Measurements from ENCODE around the gene SLC66A3.

Gene SLC66A3

DNA sequence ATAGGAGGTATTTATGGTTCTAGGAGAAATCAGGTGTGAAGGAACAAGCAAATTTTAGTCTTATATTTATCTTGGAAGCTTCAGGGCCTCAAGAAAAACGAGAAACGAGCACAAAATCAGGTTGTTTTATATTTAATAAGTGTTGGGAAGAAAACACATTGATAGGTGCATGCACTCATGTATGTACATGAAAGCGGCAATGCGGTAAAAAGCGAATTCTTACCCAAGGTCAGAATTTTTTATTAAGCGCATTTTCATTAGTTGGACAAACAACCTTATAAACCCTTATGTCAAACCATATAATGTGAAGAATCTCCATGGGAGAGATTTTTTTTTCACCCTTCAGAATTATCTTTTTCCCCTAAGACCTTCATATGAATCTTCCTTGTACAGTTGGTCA, 25.4 kb downstream of the SLC66A3 start:
- Mint-ChIP-seq H3K9me3 (no peaks in the 10 kb centered on the region), H3K27me3 (ENCODE audit: low read depth, poor library complexity) (peaks cover 4% of the 10 kb centered on the region), H3K36me3 (ENCODE audit: low read depth) (peaks cover 30% of the 10 kb centered on the region), H3K4me1 (no peaks in the 10 kb centered on the region), H3K27ac (no peak overlapping the region), H3K4me3 (no peak overlapping the region)
- TF ChIP-seq, protein P1, sequence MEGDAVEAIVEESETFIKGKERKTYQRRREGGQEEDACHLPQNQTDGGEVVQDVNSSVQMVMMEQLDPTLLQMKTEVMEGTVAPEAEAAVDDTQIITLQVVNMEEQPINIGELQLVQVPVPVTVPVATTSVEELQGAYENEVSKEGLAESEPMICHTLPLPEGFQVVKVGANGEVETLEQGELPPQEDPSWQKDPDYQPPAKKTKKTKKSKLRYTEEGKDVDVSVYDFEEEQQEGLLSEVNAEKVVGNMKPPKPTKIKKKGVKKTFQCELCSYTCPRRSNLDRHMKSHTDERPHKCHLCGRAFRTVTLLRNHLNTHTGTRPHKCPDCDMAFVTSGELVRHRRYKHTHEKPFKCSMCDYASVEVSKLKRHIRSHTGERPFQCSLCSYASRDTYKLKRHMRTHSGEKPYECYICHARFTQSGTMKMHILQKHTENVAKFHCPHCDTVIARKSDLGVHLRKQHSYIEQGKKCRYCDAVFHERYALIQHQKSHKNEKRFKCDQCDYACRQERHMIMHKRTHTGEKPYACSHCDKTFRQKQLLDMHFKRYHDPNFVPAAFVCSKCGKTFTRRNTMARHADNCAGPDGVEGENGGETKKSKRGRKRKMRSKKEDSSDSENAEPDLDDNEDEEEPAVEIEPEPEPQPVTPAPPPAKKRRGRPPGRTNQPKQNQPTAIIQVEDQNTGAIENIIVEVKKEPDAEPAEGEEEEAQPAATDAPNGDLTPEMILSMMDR (IDR thresholded peaks at IDR 0.05): no peak
- no peak for DNase-seq

DNA sequence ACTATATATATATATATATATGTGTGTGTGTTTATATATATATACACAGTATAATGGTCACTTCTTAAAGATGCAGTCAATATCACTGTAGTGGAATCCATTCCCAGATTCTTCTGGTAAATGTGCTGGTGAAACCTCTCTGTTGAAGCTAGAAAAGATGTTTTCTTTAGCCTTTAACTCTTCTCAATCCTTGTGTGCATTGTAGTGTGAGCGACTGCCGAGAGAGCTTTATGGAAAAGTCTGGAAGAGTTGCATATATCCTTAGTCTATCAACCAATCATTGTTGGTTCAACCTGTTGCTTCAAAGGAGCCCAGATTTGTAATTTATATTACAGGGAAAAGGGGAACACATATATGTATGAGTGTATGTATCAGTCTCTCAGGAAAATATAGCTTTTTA, 27.7 kb downstream of the SLC66A3 start:
- no peaks in the 10 kb centered on the region for H3K27me3 Mint-ChIP-seq (ENCODE audit: low read depth, poor library complexity)
- H3K9me3 Mint-ChIP-seq: no peaks in the 10 kb centered on the region
- no peaks in the 10 kb centered on the region for H3K4me1 Mint-ChIP-seq
- TF ChIP-seq, protein P1 (IDR thresholded peaks at IDR 0.05): no peak
- H3K4me3 Mint-ChIP-seq: no peak overlapping the region
- H3K27ac Mint-ChIP-seq: peak overlapping the region; percentile 17
- peaks cover 31% of the 10 kb centered on the region for H3K36me3 Mint-ChIP-seq (ENCODE audit: low read depth)
- no peak for DNase-seq

DNA sequence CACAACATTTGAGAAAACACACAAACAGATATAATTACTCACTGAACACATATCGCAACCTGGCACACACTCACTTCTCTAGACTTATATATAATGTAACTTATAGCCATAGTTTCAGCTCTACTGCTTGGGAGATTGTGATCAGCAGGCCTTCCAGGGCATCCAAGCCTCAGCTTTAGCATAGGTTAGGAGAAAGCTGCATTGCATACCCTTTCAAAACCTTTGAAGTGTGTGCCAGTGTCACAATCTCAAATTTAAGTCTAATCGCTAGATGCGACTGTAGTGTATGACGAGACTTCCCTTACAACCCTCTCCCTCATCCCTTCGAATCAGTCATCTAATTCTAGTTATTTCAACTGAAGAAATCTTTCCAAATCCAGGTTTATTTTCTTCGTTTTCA, 30.9 kb downstream of the SLC66A3 start:
- Mint-ChIP-seq H3K27me3 (ENCODE audit: low read depth, poor library complexity) (no peaks in the 10 kb centered on the region), H3K4me1 (no peaks in the 10 kb centered on the region), H3K27ac (peak overlapping the region; percentile 53), H3K36me3 (ENCODE audit: low read depth) (peaks cover 50% of the 10 kb centered on the region), H3K4me3 (no peak overlapping the region), H3K9me3 (no peaks in the 10 kb centered on the region)
- no peak for DNase-seq
- TF ChIP-seq, protein P1 (IDR thresholded peaks at IDR 0.05): no peak

DNA sequence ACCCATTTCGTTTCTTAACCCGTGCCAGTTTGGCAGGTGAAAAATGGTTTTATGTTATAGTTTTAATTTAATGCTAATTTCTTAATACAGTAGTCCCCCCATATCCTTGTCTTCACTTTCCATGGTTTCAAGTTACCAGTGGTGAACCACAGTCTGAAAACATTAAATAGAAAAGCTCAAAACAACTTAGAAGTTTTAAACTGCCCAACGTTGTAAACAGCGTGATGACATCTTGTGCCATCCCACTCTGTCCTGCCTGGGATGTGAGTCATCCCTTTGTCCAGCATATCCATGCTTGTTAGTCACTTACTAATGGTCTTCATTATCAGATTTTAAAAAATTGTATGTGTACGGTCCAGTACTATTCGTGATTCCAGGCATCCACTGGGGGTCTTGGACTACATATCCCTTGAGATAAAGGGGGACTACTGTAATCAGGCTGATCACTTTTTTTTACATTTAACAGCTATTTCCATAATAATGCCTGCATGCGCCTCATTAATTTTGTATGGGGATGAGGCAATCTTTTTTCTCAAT, 31.9 kb downstream of the SLC66A3 start:
- no peaks in the 10 kb centered on the region for H3K27me3 Mint-ChIP-seq (ENCODE audit: low read depth, poor library complexity)
- no peaks in the 10 kb centered on the region for H3K9me3 Mint-ChIP-seq
- H3K4me1 Mint-ChIP-seq: no peaks in the 10 kb centered on the region
- H3K36me3 Mint-ChIP-seq (ENCODE audit: low read depth): peaks cover 49% of the 10 kb centered on the region
- H3K4me3 Mint-ChIP-seq: no peak overlapping the region
- H3K27ac Mint-ChIP-seq: peak overlapping the region; percentile 53
- no peak for DNase-seq
- TF ChIP-seq, protein P1 (IDR thresholded peaks at IDR 0.05): no peak

DNA sequence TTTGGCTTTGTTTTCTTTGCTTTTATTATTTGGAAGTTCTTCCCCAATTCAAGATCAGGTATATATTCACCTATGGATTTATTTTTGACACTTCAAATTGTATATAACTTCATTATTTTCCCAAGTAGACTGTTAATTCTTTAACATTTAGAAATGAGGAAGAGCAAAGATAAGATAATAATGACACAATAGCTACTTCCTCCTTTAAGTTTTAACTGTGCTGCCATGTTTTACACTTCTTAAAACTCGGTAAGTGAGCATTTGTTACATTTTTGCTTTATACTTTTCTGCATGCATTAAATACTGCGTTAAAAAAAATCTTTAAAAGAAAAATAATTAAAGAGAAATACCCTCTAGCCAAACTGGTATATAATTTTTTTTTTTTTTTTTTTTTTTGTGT, 32.5 kb downstream of the SLC66A3 start:
- peaks cover 50% of the 10 kb centered on the region for H3K36me3 Mint-ChIP-seq (ENCODE audit: low read depth)
- TF ChIP-seq, protein P1 (IDR thresholded peaks at IDR 0.05): no peak
- DNase-seq: no peak
- no peaks in the 10 kb centered on the region for H3K9me3 Mint-ChIP-seq
- H3K4me3 Mint-ChIP-seq: no peak overlapping the region
- no peaks in the 10 kb centered on the region for H3K27me3 Mint-ChIP-seq (ENCODE audit: low read depth, poor library complexity)
- H3K4me1 Mint-ChIP-seq: no peaks in the 10 kb centered on the region
- H3K27ac Mint-ChIP-seq: no peak overlapping the region

DNA sequence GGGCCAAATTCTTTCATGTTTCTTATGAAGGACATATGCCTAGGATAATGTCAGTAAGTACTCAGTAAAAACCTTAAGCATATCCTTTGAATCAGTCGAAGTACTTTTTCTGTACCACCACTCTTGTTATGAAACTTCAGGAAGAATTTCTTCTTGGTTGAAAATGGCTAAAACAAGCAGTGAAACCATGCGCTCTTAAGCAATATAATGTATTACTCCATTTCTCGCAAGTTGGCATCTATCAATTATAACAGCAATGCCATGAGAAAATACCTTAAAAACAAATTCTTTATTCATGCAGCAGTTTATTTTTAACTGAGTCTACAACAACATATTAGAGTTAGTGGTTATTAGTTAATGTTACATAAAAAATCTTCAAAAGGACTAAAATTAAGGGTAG, 41.0 kb downstream of the SLC66A3 start:
- Mint-ChIP-seq H3K9me3 (no peaks in the 10 kb centered on the region), H3K27ac (peak overlapping the region; percentile 86), H3K27me3 (ENCODE audit: low read depth, poor library complexity) (no peaks in the 10 kb centered on the region), H3K4me1 (no peaks in the 10 kb centered on the region), H3K36me3 (ENCODE audit: low read depth) (peaks cover 50% of the 10 kb centered on the region), H3K4me3 (no peak overlapping the region)
- DNase-seq: no peak
- TF ChIP-seq, protein P1 (IDR thresholded peaks at IDR 0.05): no peak
